Endothelial cell of umbilical vein (primary cell): ENCODE data around the gene SETBP1. TPM values are rescaled to one million over a fixed set of nuclear protein-coding genes. Genes with fewer than 3 reads are reported as not detected.

Experiments used
- BruUV-seq: library from RNA; stranded (reverse); fragments of 400-500 nt; replicated peaks from 2 replicates; lab custom pipeline; 2021; lab: Mats Ljungman, UMichigan
- CTCF ChIA-PET: fragments of 300-600, 350-600 bp; sonication (Branson Sonifier 250); formaldehyde crosslinking; loops from one replicate; lab custom pipeline; 2021; ENCODE audit warnings: antibody characterized with exemption, inconsistent platforms; lab: Charles Lee
- POLR2A ChIA-PET: fragments of 300-600, 350-600 bp; sonication (Branson Sonifier 250); formaldehyde crosslinking; loops from one replicate; lab custom pipeline; 2021; ENCODE audit warnings: antibody characterized with exemption, inconsistent platforms; lab: Charles Lee
- DNase-seq: peaks from one replicate; pipeline ENCODE4 v3.0.0-alpha.2; 2011; ENCODE audit warnings: low read depth, low spot score
- FAIRE-seq: peaks from 2 replicates; lab custom pipeline; 2011; peaks lifted over from hg19 to GRCh38; lab: Jason Lieb, UNC
- H2AFZ ChIP-seq: 2 replicates; pipeline ENCODE4 v1.6.0; 2012; ENCODE audit warnings: low read depth, low read length, control low read depth, inconsistent platforms
- H3K27ac ChIP-seq: 2 replicates; pipeline ENCODE4 v1.5.1; 2011; ENCODE audit warnings: low read depth, mild to moderate bottlenecking, control low read depth, low read length, moderate library complexity; ENCODE audit not compliant: insufficient read depth
- H3K27me3 ChIP-seq, 2 experiments: 2 replicates each; pipeline versions ENCODE4 v1.6.0 to v1.6.1; 2011; ENCODE audit warnings: low read length in 2 of 2, mixed read lengths in 1 of 2; ENCODE audit not compliant: control insufficient read depth in 2 of 2, insufficient read depth in 2 of 2
- H3K36me3 ChIP-seq, 2 experiments: 2 replicates in 1 of 2; 3 replicates in 1 of 2; pipeline ENCODE4 v1.5.1; 2011; ENCODE audit warnings: low read length in 2 of 2, mild to moderate bottlenecking in 1 of 2, moderate library complexity in 1 of 2; ENCODE audit not compliant: control insufficient read depth in 2 of 2, insufficient read depth in 2 of 2; ENCODE audit errors: extremely low read depth in 1 of 2
- H3K4me1 ChIP-seq: 3 replicates; pipeline ENCODE4 v1.5.1; 2011; ENCODE audit warnings: mild to moderate bottlenecking, low read length; ENCODE audit not compliant: control insufficient read depth, insufficient read depth; ENCODE audit errors: extremely low read depth
- H3K4me2 ChIP-seq: 2 replicates; pipeline ENCODE4 v1.6.1; 2011; ENCODE audit warnings: low read length, control low read depth, mixed read lengths; ENCODE audit not compliant: insufficient read depth
- H3K4me3 ChIP-seq, 3 experiments: fragments of 200-600 bp in 1 of 3; sonication (generic), shearing (Covaris generic) in 1 of 3; replicated peaks in 1 of 3; 2 replicates each; pipeline ENCODE4 v1.5.1; 2011 to 2016; ENCODE audit warnings: control low read depth in 3 of 3, low read length in 3 of 3, mild to moderate bottlenecking in 2 of 3, inconsistent platforms in 1 of 3, low read depth in 1 of 3, moderate library complexity in 1 of 3; ENCODE audit not compliant: insufficient read depth in 1 of 3
- H3K79me2 ChIP-seq: 2 replicates; pipeline ENCODE4 v1.6.0; 2012; ENCODE audit warnings: low read length, inconsistent platforms; ENCODE audit not compliant: control insufficient read depth, insufficient read depth
- H3K9ac ChIP-seq: replicated peaks from 2 replicates; pipeline ENCODE3; 2011; ENCODE audit warnings: low read length, control low read depth; ENCODE audit not compliant: insufficient read depth; ENCODE audit errors: extremely low read depth
- H3K9me1 ChIP-seq: replicated peaks from 3 replicates; pipeline ENCODE4 v1.6.0; 2011; ENCODE audit warnings: mild to moderate bottlenecking, low read length; ENCODE audit not compliant: control insufficient read depth, insufficient read depth; ENCODE audit errors: extremely low read depth
- H3K9me3 ChIP-seq: replicated peaks from 2 replicates; pipeline ENCODE4 v1.5.1; 2012; ENCODE audit warnings: low read length, inconsistent platforms; ENCODE audit not compliant: control insufficient read depth, insufficient read depth
- H4K20me1 ChIP-seq: replicated peaks from 2 replicates; pipeline ENCODE3; 2011; ENCODE audit warnings: mild to moderate bottlenecking, low read length; ENCODE audit not compliant: control insufficient read depth, insufficient read depth; ENCODE audit errors: extremely low read depth
- EZH2 ChIP-seq: IDR thresholded peaks from 2 replicates; pipeline ENCODE4 v1.6.1; 2012; ENCODE audit warnings: borderline replicate concordance, low read depth, mild to moderate bottlenecking, moderate library complexity, low read length, inconsistent platforms; ENCODE audit not compliant: severe bottlenecking
- FOS ChIP-seq: IDR thresholded peaks from 2 replicates; pipeline ENCODE4 v1.6.1; 2011; ENCODE audit warnings: mild to moderate bottlenecking, low read length, moderate library complexity, borderline replicate concordance; ENCODE audit not compliant: insufficient read depth
- GATA2 ChIP-seq: IDR thresholded peaks from 2 replicates; pipeline ENCODE4 v1.7.0; 2011; ENCODE audit warnings: low read depth, mild to moderate bottlenecking, moderate library complexity, mixed read lengths, low read length; ENCODE audit not compliant: insufficient read length, insufficient read depth
- JUN ChIP-seq: IDR thresholded peaks from 2 replicates; pipeline ENCODE4 v1.6.1; 2011; ENCODE audit warnings: borderline replicate concordance, low read depth; ENCODE audit not compliant: insufficient read length, insufficient read depth
- MAX ChIP-seq: IDR thresholded peaks from 2 replicates; pipeline ENCODE4 v1.6.1; 2011; ENCODE audit not compliant: insufficient read depth, insufficient read length
- MYC ChIP-seq: IDR thresholded peaks from one replicate; pipeline ENCODE4 v1.6.1; 2011; ENCODE audit warnings: mild to moderate bottlenecking, low read depth, low read length
- POLR2A ChIP-seq: IDR thresholded peaks from 2 replicates; pipeline ENCODE4 v1.6.1; 2012; ENCODE audit warnings: low read depth, mild to moderate bottlenecking, control low read depth, low read length
- POLR2AphosphoS5 ChIP-seq: IDR thresholded peaks from 2 replicates; pipeline ENCODE4 v1.6.1; 2012; ENCODE audit warnings: low read depth, mild to moderate bottlenecking, control low read depth, low read length, moderate library complexity; ENCODE audit not compliant: insufficient read depth
- dilution Hi-C: fragments of 300-500 bp; cut with MboI; formaldehyde crosslinking; loops from one replicate; pipeline ENCODE4 v1.15.0; 2019; ENCODE audit warnings: low sequenced_read_pairs; ENCODE audit not compliant: extremely low pct_ligation_motif_present
- intact Hi-C: fragments of 100-400 bp; cut with micrococcal nuclease; formaldehyde crosslinking; loops from one replicate; pipeline ENCODE4 v1.10.0; 2022
- polyA plus RNA-seq, 4 experiments: library from polyadenylated mRNA; depleted of rRNA in 3 of 4; stranded (reverse) in 3 of 4; unstranded in 1 of 4; fragments of >200 nt; gene quantifications; 2 replicates each; pipeline versions ENCODE4 v1.2.1 to v1.2.3, GENCODE V29; 2011 to 2012; ENCODE audit warnings: missing spikeins in 1 of 4
- total RNA-seq: library from RNA; stranded (reverse); gene quantifications from 2 replicates; pipeline ENCODE4 v1.2.3, GENCODE V29; 2021
- TF ChIP-seq, protein P1 (sequence below), 2 donors: IDR thresholded peaks; 1 replicate in 1 of 2; 2 replicates in 1 of 2; pipeline ENCODE4 v1.5.1; 2011; ENCODE audit warnings: low read length in 2 of 2, mild to moderate bottlenecking in 2 of 2, moderate library complexity in 2 of 2, control low read depth in 1 of 2, inconsistent platforms in 1 of 2, low read depth in 1 of 2; ENCODE audit not compliant: insufficient read depth in 1 of 2; ENCODE audit errors: extremely low read depth in 1 of 2

Gene SETBP1
- total and polyA plus RNA-seq, 2 donors (not counting 3 experiments of a cell fraction or from before 2014, with no cell fraction given), result 0.76 to 3.1 TPM

GRCh38 chr18:44866103-44866502, 185.4 kb downstream of the SETBP1 start:
- intact Hi-C loops, result no loop called here
- Histone ChIP-seq H3K4me1 (no peaks in the 10 kb centered on the region), H3K4me3 (no peak overlapping the region), H3K36me3 (no peaks in the 10 kb centered on the region), H3K9ac (no peak overlapping the region), H3K9me3 (no peaks in the 10 kb centered on the region), H4K20me1 (no peaks in the 10 kb centered on the region), H3K4me2 (no peak overlapping the region), H3K79me2 (no peaks in the 10 kb centered on the region), H3K27me3 (no peaks in the 10 kb centered on the region), H3K27ac (no peak overlapping the region), H3K9me1 (no peaks in the 10 kb centered on the region), H2AFZ (no peak overlapping the region)
- no peak for TF ChIP-seq JUN
- DNase-seq, result no peak
- POLR2A ChIA-PET, result no interaction called here
- FAIRE-seq, result no peak
- dilution Hi-C loops, result no loop called here
- no TSS peak for BruUV-seq
- CTCF ChIA-PET, result no interaction called here

- Histone ChIP-seq H3K36me3 (no peaks in the 10 kb centered on the region), H2AFZ (no peak overlapping the region), H3K9me1 (no peaks in the 10 kb centered on the region), H3K4me2 (no peak overlapping the region), H3K79me2 (no peaks in the 10 kb centered on the region), H3K27ac (no peak overlapping the region), H4K20me1 (no peaks in the 10 kb centered on the region), H3K9me3 (no peaks in the 10 kb centered on the region), H3K4me3 (no peak overlapping the region), H3K9ac (no peak overlapping the region), H3K4me1 (no peaks in the 10 kb centered on the region), H3K27me3 (no peaks in the 10 kb centered on the region)
- DNase-seq, result no peak
- no peak for FAIRE-seq
- POLR2A ChIA-PET, result no interaction called here
- dilution Hi-C loops, result no loop called here
- CTCF ChIA-PET, result no interaction called here
- intact Hi-C loops, result no loop called here
- TF ChIP-seq MAX (no peak), JUN (no peak), MYC (no peak), FOS (no peak), POLR2AphosphoS5 (no peak), GATA2 (no peak), POLR2A (no peak), EZH2 (no peak)
- TF ChIP-seq, protein P1, sequence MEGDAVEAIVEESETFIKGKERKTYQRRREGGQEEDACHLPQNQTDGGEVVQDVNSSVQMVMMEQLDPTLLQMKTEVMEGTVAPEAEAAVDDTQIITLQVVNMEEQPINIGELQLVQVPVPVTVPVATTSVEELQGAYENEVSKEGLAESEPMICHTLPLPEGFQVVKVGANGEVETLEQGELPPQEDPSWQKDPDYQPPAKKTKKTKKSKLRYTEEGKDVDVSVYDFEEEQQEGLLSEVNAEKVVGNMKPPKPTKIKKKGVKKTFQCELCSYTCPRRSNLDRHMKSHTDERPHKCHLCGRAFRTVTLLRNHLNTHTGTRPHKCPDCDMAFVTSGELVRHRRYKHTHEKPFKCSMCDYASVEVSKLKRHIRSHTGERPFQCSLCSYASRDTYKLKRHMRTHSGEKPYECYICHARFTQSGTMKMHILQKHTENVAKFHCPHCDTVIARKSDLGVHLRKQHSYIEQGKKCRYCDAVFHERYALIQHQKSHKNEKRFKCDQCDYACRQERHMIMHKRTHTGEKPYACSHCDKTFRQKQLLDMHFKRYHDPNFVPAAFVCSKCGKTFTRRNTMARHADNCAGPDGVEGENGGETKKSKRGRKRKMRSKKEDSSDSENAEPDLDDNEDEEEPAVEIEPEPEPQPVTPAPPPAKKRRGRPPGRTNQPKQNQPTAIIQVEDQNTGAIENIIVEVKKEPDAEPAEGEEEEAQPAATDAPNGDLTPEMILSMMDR (IDR thresholded peaks at IDR 0.05; ENCODE audit: extremely low read depth in 1 of 2, insufficient read depth in 1 of 2, low read depth in 1 of 2, low read length in 2 of 2), result no peak
- no TSS peak for BruUV-seq
These were observed 188.8 kb downstream of the SETBP1 start for GRCh38 chr18:44869533-44869932.
